CD4-positive, alpha-beta T cell treated with Interleukin-2 at 100 ng/mL for 4 hours (primary cell): ENCODE measurements around the gene EPHB1.

Experiments used
- DNase-seq: peaks from one replicate; pipeline ENCODE4 v3.0.0-alpha.2; 2020; ENCODE audit warnings: low spot score

Gene EPHB1

DNA sequence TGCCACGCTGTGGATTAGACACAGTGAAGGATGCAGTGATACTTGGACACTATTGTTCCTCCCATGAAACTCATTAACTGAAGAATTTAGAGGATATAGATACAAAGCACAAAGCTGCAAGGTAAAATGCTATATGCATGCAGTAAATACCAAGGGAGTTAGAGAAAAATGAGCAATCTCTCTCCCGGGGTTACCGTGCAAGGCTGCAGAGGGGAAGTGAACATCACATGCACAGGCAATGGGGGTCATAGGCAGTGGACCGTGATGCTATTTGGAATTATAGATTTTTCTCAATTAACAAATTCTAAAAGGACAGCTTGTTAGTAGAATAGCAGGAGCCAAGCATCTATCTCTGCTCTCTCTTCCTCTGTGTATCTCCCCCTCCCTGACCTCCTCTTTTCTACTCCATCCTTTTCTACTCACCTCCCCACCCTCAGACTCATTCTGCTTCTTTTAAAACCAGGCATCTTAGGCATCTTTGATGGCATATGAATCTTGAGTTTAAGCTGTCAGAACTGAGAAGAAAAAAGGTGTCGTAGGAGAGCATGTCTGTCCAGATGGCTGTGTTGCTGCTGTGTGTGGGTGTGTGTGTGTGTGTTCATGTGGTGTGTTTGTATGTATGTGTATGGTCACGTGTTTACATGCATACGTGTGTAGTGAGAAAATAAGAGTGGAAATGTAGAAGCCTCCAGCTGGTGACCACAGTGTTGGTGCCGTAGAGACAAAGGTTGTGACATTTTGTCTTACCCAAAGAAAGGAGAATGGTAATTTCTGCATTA is 339.0 kb downstream of the EPHB1 start:
- DNase-seq, result no peak

DNA sequence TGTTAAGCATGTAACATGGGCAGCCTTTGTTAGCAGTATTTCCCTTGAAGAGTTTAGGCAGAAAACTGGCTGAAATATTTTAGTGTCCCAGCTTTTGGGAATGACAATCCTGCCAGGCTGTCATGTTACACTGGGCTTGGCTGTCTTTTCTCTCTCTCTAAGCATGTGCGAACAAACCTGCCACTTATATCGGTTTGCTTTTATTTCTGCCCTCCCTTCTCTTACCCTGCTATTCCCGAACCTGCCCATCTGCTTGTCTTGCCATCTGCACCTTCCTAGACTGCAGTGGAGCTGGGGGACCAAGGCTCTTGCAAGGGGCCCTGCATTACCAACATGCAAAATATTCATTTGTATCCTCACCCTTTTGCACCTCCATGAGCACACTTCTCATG is 339.6 kb downstream of the EPHB1 start:
- no peak for DNase-seq

GRCh38 chr3:135135445-135135844 is 340.4 kb downstream of the EPHB1 start:
- no peak for DNase-seq

- no peak for DNase-seq
Measured at GRCh38 chr3:135136361-135137100, 341.5 kb downstream of the EPHB1 start.

GRCh38 chr3:135137296-135137695 is 342.2 kb downstream of the EPHB1 start:
- DNase-seq, result no peak

DNA sequence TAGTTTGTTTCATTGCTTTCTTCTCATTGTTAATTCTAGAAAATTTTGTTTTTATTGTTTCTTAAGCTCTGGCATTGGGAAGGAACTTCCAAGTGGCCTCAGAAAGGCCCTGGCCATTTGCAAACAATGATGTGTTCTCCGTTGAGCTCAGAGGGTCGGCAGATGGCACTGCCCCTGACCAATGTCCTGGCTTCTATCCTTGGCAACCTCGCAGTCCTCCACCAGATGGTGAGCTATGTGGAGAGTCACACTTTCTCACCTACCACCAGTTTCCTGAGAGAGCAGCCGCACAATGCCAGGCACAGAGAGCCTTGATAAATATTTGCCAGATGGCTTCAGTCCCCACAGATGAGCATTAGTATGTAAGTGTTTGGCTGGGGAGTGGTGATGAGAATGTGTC is 343.7 kb downstream of the EPHB1 start:
- DNase-seq, result no peak

DNA sequence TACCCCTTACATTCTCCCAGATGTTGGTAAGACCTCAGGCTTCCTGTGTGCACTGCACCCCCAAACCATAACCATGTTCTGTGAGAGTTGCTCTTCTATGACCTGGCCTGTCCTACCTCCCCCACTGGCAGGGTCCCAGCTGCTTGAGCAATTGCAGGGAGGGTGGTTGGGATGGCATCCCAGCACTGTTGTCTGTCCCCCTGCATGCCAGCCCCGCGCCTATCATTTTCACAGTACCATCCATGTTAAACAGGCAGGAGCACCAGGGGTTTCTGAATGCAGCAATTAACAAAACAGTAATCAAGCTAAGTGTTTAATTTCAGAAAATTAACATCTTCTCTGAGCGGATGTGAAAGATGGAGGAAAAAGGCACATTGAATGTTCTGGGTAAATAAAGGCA is 345.5 kb downstream of the EPHB1 start:
- DNase-seq, result no peak

DNA sequence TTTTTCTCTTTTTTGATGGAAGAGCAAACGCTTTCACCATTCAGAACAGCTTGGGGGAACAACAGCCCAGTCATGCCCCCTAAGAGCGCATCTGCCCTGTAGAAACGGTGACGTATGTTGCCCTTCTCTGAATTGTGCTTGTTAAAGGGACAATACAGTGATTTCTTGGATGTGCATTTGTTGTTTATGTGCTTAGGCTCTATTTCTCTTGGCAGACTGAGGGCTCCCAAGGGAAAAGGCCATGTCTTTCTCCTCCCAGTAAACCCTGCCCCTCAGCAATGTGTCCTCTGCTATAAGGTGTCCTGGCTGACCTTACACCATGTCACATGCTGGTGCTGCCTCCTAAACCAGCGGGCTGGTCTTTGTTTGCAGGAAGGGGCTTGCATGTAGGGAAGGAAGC is 346.1 kb downstream of the EPHB1 start:
- no peak for DNase-seq

DNA sequence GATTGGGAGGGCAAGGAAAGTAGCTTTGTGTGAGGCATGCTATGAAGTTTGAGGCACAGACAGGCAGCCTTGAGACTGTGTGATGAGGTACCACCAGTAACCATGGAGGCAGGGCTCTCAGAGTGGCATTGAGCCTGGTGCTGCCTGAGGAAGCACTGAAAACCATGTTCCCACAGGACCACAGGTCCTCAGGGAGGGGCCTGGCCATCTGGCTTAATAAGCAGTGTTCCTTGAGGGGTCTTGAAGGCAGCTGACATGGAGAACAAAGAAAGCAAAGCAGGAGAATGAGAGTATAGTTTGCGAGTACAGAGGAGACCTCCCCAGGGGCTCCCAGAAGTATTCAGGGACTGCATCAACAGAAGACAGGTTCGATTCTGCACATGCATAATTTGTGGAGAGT is 346.6 kb downstream of the EPHB1 start:
- no peak for DNase-seq

- no peak for DNase-seq
Measured at GRCh38 chr3:135142530-135142929, 347.5 kb downstream of the EPHB1 start.

DNA sequence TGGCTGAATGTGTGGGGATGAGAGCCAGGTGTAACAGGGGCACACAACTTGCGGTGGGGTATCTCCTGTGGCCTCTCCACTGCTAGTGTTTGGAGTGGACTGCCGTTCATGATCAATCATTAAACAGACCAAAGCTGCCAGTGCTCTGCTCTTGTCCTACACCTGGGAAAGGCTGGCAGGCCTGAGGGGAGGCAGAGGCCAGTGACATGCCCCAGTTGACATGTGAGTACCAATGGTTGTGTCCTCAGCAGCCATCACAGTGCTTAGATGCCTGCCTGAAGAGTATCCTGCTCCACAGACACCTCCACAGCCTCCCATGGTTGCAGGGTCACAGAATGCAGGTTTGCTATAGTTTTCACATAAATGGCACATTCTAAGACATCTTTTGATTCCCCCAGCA is 348.4 kb downstream of the EPHB1 start:
- no peak for DNase-seq

- DNase-seq, result no peak
Measured at GRCh38 chr3:135145581-135145980, 350.5 kb downstream of the EPHB1 start.

DNA sequence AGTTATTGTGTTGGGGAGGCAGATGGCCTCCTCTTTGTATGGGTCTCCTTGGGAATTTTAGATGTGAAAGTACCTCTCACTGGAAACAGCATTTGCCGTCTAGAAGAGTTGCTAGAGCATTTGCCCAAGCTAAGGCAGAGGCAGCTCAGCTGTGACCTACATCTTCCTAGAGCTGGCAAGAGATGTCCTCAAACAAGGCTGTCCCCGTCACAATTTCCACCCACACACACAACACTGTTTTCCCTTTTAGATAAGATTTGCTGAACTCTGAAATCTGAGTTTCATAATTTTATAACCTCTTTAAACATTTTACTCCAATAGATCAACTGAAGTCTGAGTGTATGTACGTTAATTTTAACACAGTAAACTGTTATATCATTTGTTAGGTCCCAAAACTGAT is 352.6 kb downstream of the EPHB1 start:
- DNase-seq, result no peak

DNA sequence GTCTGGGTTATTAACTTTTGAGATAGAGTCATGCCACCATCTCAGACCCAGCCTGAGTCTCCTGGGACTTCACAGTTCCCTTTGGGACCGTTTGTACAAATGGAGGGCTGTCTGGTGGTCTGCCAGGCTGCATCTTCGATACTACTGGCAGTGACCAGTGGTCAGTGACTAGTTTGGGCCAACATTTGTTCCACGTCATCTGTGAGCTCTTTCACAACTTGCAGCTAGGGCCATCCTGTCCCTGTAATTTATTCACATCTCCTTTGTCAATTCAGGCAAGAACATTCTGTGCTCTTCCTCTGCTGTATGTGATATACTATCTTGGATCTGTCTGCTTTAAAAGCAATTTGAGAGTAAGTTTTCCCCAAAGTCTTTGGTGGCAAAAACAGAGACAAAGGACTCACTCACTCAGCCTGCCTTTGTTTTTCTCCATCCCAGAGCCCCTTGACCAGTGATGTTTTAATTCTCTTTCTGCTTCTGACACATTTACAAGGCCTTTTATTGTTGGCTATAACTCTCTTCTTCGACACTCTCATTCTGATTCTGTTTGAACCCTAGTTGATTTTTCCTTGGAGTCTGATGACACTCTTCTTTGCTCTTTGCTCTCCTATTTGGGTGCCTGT is 353.4 kb downstream of the EPHB1 start:
- DNase-seq, result no peak

DNA sequence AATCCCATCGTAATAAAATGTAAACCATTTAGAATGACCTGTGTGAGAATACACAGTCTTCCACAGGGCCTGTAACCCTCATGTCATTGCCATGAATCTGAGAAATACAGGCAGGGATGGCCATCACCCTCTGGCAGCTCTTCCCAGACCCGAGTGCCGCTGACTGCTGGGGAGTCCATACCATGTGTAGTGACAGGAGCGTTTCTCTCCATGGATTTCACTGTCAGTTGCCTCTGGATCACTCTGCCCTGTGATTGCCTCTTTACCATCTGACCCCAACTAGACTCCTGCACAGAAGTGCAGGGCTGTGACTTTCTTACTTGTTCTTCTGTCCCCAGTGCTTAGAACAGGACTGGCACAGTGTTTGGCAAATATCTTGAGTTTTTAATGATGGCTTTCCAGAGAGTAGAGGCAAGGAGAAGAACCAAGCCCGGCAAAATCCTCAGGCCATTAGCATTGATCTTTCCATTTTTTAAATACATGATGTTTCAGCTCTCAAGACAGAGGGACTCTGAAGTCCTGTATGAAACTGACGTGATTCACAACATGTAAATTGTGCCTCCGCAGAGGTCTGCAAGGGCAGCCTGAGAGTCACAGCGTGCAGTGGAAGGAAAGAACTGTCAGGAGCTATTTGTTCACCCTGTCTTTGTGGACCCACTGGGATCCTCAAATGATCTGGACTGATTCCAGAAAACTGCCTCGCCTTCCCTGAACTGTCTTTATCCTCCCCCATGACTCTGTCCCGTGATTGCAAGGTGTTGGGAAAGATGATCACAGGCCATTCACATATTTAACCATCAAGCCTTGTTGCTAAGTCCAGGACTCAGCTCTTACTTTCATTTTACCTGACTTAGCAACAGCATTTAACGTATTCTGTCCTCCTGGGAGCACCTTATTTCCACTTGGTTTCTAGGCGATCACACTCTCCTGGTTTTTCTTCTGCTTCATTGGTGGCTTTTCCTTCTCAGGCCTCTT is 354.9 kb downstream of the EPHB1 start:
- DNase-seq, result no peak

DNA sequence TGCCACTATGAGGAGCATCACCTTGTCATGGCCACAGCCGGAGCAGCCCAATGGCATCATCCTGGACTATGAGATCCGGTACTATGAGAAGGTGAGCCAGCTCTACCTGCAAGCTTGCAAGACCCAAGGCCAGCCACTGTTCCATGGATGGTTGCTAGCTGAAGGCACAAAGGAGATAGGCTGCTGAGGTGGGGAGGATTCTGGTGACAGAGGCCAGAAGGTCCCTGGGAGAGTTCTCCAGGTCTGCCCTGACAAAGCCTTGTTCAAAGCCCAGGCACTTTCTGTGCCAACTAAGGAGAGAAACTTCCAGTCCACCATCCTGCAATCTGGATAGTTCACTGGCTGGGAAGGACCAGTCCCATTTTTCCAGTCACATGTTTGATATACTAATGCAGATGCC is 359.1 kb downstream of the EPHB1 start:
- no peak for DNase-seq

GRCh38 chr3:135155228-135155627 is 360.2 kb downstream of the EPHB1 start:
- DNase-seq, result no peak

GRCh38 chr3:135155791-135156190 is 360.7 kb downstream of the EPHB1 start:
- DNase-seq, result no peak

- DNase-seq, result no peak
Measured at GRCh38 chr3:135157045-135157740, 362.1 kb downstream of the EPHB1 start.

DNA sequence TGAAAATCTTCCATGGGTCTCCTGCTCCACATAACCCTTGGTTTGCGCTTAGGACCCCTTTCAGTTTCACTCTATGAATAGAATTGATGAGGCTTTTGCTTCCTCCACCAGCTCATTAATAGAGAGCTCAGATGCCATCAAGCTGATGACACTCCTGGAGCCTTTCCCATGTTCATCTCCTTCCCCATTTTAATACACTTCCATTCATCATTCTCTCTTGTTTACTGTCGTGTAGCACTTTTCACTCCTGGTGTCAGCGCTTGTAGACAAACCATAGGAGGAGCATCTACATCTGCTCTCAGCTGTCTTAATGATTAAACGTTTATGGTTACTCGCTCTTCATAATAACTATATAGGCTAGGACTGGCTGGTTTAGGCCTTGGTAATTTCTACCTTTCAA is 363.5 kb downstream of the EPHB1 start:
- DNase-seq, result no peak

DNA sequence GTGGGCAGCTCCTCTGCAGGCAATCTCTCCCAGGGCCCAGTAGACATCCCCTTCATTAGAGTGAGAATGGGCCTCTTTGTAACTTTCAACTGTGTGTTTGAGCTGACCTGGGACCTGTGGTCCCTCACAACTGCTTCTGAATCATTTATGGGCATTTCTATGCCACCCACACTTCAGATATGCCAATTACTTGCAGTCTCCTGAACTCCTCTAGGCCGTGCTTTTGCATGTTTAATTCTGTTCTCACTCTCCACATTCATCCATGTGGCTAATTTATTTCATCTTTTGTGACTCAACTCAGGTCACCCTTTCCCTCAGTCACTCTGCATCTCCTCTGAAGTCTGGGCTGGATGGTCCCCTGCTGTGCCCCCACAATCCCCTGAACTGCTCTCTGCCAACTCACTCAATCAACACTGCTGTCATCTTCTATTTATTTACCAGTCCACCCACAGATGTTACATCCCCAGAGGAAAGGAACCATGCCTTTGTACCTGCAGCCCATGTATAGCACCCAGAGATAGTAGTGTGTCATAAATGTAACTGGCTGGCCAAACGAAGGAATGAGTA is 364.7 kb downstream of the EPHB1 start:
- no peak for DNase-seq
